ENCODE results near the gene NLRP6. TPM values are rescaled to one million over a fixed set of nuclear protein-coding genes. Genes with fewer than 3 reads are reported as not detected.
"Not testable (repeated sequence)": the region's sequence is repeated elsewhere in the genome, so short reads cannot be mapped to it uniquely, and the experiment has no call there.

Gene NLRP6
- total RNA-seq, 1 donor from 2014 or later, result not detected

DNA sequence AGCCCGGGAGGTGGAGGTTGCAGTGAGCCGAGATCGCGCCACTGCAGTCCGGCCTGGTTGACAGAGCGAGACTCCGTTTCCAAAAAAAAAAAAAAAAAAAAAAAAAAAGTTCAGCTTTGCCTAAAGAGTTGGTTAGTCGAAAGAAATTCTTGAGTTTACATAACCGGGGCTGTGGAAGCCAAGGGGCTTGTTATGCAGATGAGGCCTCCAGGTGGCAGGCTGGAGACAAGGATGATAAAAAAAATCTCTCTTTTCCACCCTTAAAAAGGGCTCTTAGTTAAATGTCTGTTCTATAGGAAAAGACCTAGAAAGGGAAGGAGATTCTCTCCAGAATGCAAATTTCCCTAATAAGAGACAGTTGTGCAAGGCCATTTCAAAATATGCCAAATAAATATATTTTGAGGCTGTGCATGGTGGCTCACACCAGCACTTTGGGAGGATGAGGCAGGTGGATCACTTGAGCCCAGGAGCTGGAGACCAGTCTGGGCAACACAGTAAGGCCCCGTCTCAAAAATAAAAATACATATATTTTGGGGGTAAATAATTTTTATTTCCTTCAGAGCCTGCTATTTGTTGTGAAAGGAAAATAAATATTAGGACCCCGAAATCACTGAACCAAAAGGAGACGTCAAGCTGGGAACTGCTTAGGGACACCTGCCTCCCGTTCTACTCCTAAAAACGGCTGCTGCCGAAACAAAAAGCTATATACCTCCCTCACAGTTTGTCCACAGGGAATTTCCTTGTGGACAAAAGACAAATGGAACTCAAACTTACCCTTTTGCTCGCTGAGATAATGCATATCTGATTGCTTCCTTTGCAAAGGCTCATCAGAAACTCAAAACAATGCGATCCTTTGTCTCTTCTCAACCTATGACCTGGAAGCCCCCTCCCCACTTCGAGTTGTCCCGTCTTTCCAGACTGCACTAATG lies 27.0 kb downstream of the NLRP6 start:
- H3K4me3 Mint-ChIP-seq (ENCODE audit: unreplicated experiment), result no peak overlapping the region
- no peaks in the 10 kb centered on the region for H3K27me3 Mint-ChIP-seq (ENCODE audit: unreplicated experiment)
- peaks cover 3% of the 10 kb centered on the region for H3K36me3 Mint-ChIP-seq (ENCODE audit: unreplicated experiment)
- no peaks in the 10 kb centered on the region for H3K9me3 Mint-ChIP-seq (ENCODE audit: unreplicated experiment)
- H3K4me1 Mint-ChIP-seq (ENCODE audit: unreplicated experiment), result peaks cover 33% of the 10 kb centered on the region
- peak; percentile 68 for TF ChIP-seq CTCF (IDR thresholded peaks at IDR 0.05)
- no peak for DNase-seq (ENCODE audit: extremely low spot score, unreplicated experiment)
- no peak overlapping the region for H3K27ac Mint-ChIP-seq (ENCODE audit: unreplicated experiment)

DNA sequence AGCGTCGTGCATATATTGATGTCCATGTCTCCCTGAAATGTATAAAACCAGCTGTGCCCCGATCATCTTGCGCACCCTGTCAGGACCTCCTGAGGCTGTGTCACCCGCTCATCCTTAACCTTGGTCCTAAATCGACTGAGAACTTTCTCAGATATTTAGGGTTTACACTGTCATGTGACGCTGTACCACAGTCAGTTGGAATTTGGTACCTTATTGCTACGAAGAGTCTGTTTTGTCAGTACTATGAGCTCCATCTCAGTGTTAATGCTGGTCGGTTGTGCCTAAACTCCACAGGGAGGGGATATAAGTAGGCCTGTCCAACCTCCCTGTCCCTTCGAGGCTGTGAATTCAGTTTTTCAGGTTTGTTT lies 27.6 kb downstream of the NLRP6 start:
- no peaks in the 10 kb centered on the region for H3K9me3 Mint-ChIP-seq (ENCODE audit: unreplicated experiment)
- no peak overlapping the region for H3K27ac Mint-ChIP-seq (ENCODE audit: unreplicated experiment)
- TF ChIP-seq CTCF (IDR thresholded peaks at IDR 0.05), result no peak
- H3K4me3 Mint-ChIP-seq (ENCODE audit: unreplicated experiment), result no peak overlapping the region
- peaks cover 3% of the 10 kb centered on the region for H3K36me3 Mint-ChIP-seq (ENCODE audit: unreplicated experiment)
- H3K4me1 Mint-ChIP-seq (ENCODE audit: unreplicated experiment), result peaks cover 33% of the 10 kb centered on the region
- H3K27me3 Mint-ChIP-seq (ENCODE audit: unreplicated experiment), result no peaks in the 10 kb centered on the region
- DNase-seq (ENCODE audit: extremely low spot score, unreplicated experiment), result no peak

DNA sequence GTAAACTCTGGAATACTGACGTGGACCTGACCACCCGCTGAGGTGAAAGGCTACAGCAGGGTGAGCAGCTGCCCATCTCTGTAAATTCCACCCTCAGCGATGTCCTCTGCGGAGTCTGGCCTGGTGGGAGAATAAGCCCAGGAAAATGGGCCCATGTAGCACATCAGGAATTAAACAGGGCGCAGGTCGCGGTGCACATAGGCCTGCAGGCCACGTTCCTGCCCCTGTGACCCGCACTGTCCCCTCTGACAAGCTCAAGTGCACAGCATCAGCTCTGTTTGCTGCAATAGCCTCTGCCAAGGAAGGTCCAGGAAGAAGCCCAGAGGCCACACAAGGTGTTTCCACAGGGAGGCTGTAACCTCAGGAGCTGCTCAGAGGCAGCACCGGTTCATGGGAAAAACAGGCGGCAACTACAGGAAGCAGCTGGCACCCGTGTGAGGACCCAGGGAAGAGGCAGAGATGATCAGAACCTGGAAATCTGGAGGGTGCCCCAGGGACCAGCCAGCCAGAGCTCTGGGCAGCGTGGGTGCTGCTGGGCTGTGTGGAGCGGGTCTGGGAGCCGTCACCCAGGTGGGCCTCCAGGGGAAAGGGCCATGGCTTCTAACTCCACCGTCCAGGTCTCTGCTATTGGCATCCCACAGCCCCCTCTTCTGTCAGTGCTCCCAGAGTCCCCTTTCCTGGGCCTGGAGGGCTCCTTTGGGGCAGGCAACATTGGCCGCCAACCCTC lies 28.6 kb downstream of the NLRP6 start:
- DNase-seq (ENCODE audit: extremely low spot score, unreplicated experiment), result no peak
- Mint-ChIP-seq H3K27ac (ENCODE audit: unreplicated experiment) (peak overlapping the region; percentile 91), H3K27me3 (ENCODE audit: unreplicated experiment) (no peaks in the 10 kb centered on the region), H3K4me3 (ENCODE audit: unreplicated experiment) (peak overlapping the region; percentile 44), H3K36me3 (ENCODE audit: unreplicated experiment) (peaks cover 3% of the 10 kb centered on the region), H3K9me3 (ENCODE audit: unreplicated experiment) (no peaks in the 10 kb centered on the region), H3K4me1 (ENCODE audit: unreplicated experiment) (peaks cover 36% of the 10 kb centered on the region)
- TF ChIP-seq CTCF (IDR thresholded peaks at IDR 0.05), result no peak

DNA sequence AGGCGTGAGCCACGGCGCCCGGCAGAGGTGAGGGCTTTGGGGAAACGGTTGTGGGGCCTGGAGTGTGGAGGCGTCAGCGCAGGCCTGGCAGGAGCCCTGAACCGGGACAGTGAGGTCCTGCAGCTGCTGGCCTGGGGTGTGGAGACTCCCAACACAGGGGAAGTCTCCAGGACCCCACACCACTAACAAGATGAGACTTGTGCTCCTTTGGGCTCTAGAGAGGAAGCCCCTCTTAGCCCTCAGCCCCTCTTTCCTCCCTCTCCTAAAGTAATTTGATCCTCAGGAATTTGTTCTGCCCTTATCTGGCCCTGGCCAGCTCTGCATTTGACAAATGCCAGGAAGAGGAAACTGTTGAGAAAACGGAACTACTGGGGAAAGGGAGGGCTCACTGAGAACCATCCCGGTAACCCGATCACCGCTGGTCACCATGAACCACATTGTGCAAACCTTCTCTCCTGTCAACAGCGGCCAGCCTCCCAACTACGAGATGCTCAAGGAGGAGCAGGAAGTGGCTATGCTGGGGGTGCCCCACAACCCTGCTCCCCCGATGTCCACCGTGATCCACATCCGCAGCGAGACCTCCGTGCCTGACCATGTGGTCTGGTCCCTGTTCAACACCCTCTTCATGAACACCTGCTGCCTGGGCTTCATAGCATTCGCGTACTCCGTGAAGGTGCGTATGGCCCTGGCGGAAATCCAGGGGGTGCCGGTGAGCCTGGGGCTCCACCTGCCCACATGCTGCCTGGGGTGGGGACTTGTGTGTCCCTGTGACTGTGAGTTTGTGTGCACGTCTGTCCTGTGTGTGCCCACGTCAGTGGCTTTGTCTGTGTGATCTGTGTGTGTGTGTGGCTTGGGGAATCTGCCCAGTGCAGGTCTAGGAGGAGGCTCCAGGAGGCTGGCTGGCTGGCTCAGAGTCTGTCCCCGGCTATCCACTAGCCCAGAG lies 29.8 kb downstream of the NLRP6 start, which contains the start of gene IFITM2:
IFITM2 (plus strand) TSS at position 51 of the 943 bp plus-strand sequence; CDS start at position 428, 377 bp downstream.
- Mint-ChIP-seq H3K4me1 (ENCODE audit: unreplicated experiment) (peaks cover 45% of the 10 kb centered on the region), H3K4me3 (ENCODE audit: unreplicated experiment) (peak within 1 kb of the TSS; percentile 88), H3K27ac (ENCODE audit: unreplicated experiment) (peak within 1 kb of the TSS; percentile 91)
- not testable (repeated sequence) for H3K36me3 Mint-ChIP-seq (ENCODE audit: unreplicated experiment); H3K9me3 Mint-ChIP-seq (ENCODE audit: unreplicated experiment); DNase-seq (ENCODE audit: extremely low spot score, unreplicated experiment); H3K27me3 Mint-ChIP-seq (ENCODE audit: unreplicated experiment)

GRCh38 chr11:308740-309665 lies 30.8 kb downstream of the NLRP6 start:
- peak overlapping the region; percentile 88 for H3K4me3 Mint-ChIP-seq (ENCODE audit: unreplicated experiment)
- peaks cover 55% of the 10 kb centered on the region for H3K4me1 Mint-ChIP-seq (ENCODE audit: unreplicated experiment)
- H3K36me3 Mint-ChIP-seq (ENCODE audit: unreplicated experiment); DNase-seq (ENCODE audit: extremely low spot score, unreplicated experiment); H3K9me3 Mint-ChIP-seq (ENCODE audit: unreplicated experiment); H3K27me3 Mint-ChIP-seq (ENCODE audit: unreplicated experiment): not testable (repeated sequence)
- peak overlapping the region; percentile 91 for H3K27ac Mint-ChIP-seq (ENCODE audit: unreplicated experiment)

- H3K27ac Mint-ChIP-seq (ENCODE audit: unreplicated experiment), result peak overlapping the region; percentile 91
- not testable (repeated sequence) for DNase-seq (ENCODE audit: extremely low spot score, unreplicated experiment); H3K9me3 Mint-ChIP-seq (ENCODE audit: unreplicated experiment); H3K27me3 Mint-ChIP-seq (ENCODE audit: unreplicated experiment); H3K36me3 Mint-ChIP-seq (ENCODE audit: unreplicated experiment)
- H3K4me1 Mint-ChIP-seq (ENCODE audit: unreplicated experiment), result peaks cover 60% of the 10 kb centered on the region
- H3K4me3 Mint-ChIP-seq (ENCODE audit: unreplicated experiment), result peak overlapping the region; percentile 88
Observed at GRCh38 chr11:309979-310572, 31.9 kb downstream of the NLRP6 start.

- peak overlapping the region; percentile 65 for H3K4me3 Mint-ChIP-seq (ENCODE audit: unreplicated experiment)
- H3K9me3 Mint-ChIP-seq (ENCODE audit: unreplicated experiment); H3K36me3 Mint-ChIP-seq (ENCODE audit: unreplicated experiment); H3K27me3 Mint-ChIP-seq (ENCODE audit: unreplicated experiment); DNase-seq (ENCODE audit: extremely low spot score, unreplicated experiment): not testable (repeated sequence)
- peaks cover 53% of the 10 kb centered on the region for H3K4me1 Mint-ChIP-seq (ENCODE audit: unreplicated experiment)
- H3K27ac Mint-ChIP-seq (ENCODE audit: unreplicated experiment), result peak overlapping the region; percentile 80
Observed at GRCh38 chr11:311013-311748, 33.0 kb downstream of the NLRP6 start.
